ENCODE measurements around the gene SMIM20.

DNA sequence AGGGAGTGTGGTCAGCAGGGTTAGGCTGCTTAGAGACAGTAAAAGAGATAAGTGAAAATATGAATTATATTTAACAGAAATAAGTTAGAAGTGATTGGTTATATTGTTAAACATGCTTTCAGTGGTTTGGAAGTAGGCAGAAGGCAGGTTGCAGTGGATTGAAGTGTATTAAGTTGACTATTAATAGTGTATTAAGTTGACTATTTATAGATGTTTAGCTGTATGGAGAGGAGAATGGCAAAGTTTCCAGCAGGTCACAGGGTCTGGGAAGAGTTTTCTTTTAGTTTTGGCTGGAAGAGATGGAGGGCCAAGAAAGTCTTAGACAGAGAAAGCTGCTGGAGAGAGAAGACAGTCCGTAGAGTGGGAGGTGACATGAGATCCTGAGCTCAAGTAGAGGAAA, 7.9 kb downstream of the SMIM20 start:
- TF ChIP-seq POLR2A (IDR thresholded peaks at IDR 0.05; ENCODE audit: low read depth, low read length) = no peak
- TF ChIP-seq TAF1 (IDR thresholded peaks at IDR 0.05; ENCODE audit: borderline replicate concordance, low read depth, low read length) = no peak
- no peak for TF ChIP-seq POLR2AphosphoS5 (IDR thresholded peaks at IDR 0.05; ENCODE audit: low read depth, low read length)

Data from GM12892 (cell line).